NCI-H2227 (cell line): ENCODE results near the gene HOXB7.

ENCODE experiments used
- DNase-seq: peaks from one replicate; lab custom pipeline; 2025; ENCODE audit not compliant: unreplicated experiment; lab: John Stamatoyannopoulos, UW

The HOXB7 gene

GRCh38 chr17:48636177-48637018 lies 25.6 kb upstream of the HOXB7 start:
- peak; percentile 92 for DNase-seq

- no peak for DNase-seq
These were observed 23.8 kb upstream of the HOXB7 start for GRCh38 chr17:48634493-48635208.

- DNase-seq: no peak
These were observed 22.5 kb upstream of the HOXB7 start for GRCh38 chr17:48633266-48633677.

- DNase-seq: no peak
These were observed 21.9 kb upstream of the HOXB7 start for GRCh38 chr17:48632579-48633265.

GRCh38 chr17:48631693-48632578 lies 21.1 kb upstream of the HOXB7 start:
- no peak for DNase-seq

GRCh38 chr17:48630925-48631692 lies 20.3 kb upstream of the HOXB7 start:
- no peak for DNase-seq

GRCh38 chr17:48630009-48630924 lies 19.4 kb upstream of the HOXB7 start:
- no peak for DNase-seq

- DNase-seq: no peak
These were observed 18.6 kb upstream of the HOXB7 start for GRCh38 chr17:48629411-48629759.

GRCh38 chr17:48628649-48629410 lies 18.0 kb upstream of the HOXB7 start:
- DNase-seq: no peak

GRCh38 chr17:48627623-48628521 lies 17.1 kb upstream of the HOXB7 start:
- DNase-seq: no peak

- no peak for DNase-seq
These were observed 16.3 kb upstream of the HOXB7 start for GRCh38 chr17:48627118-48627597.

GRCh38 chr17:48626245-48627117 lies 15.7 kb upstream of the HOXB7 start, which contains the start of gene HOXB9:
HOXB9 (minus strand) TSS chr17:48626358; CDS start chr17:48626269, 89 bp downstream.
- peak; percentile 63 for DNase-seq

- peak; percentile 51 for DNase-seq
These were observed 14.9 kb upstream of the HOXB7 start for GRCh38 chr17:48625495-48626244.

GRCh38 chr17:48624544-48625494 lies 14.0 kb upstream of the HOXB7 start:
- peak; percentile 42 for DNase-seq
